ENCODE results near the gene PLXNA3. TPM values are rescaled to one million over a fixed set of nuclear protein-coding genes. Genes with fewer than 3 reads are reported as not detected.
A peak's percentile ranks its signal among the peaks of the same experiment; 100 is the strongest.

The PLXNA3 gene
- total RNA-seq, 2 experiments from 2014 or later: 33.7 to 35.2 TPM

GRCh38 chrX:154472685-154473632 is 14.9 kb downstream of the PLXNA3 start:
- Mint-ChIP-seq H3K9me3 (no peaks in the 10 kb centered on the region), H3K4me1 (ENCODE audit: low read depth) (peaks cover 8% of the 10 kb centered on the region), H3K4me3 (no peak overlapping the region), H3K27me3 (no peaks in the 10 kb centered on the region), H3K36me3 (no peaks in the 10 kb centered on the region), H3K27ac (peak overlapping the region; percentile 39)
- DNase-seq: no peak
- intact Hi-C loops (cut with micrococcal nuclease): no loop called here
- POLR2A ChIA-PET: interaction anchor here (0.7 kb wide), 1 partner anchor 20 kb away, joined by 3 read pairs; no protein-coding TSS in a partner anchor
- CTCF ChIA-PET: no interaction called here

DNA sequence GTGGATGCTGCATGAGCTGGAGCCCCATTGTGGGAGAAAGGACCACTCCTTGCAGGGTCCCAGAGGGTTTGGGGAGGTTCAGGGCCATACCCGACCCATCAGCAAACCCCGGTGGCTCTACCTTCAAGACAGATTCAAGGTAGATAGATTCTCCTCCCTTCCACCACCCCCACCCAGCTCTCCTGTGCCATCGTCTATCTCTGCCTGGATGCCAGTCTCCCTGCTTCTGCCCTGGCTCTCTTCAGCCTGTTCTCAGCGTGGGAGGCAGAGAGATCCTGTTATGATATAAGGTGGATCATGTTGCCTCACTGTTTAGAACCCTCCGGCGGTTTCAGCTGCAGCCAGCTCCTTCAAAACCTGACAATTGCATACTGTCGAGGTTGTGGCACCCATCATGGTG is 15.6 kb downstream of the PLXNA3 start:
- no peaks in the 10 kb centered on the region for H3K36me3 Mint-ChIP-seq
- CTCF ChIA-PET: no interaction called here
- peaks cover 13% of the 10 kb centered on the region for H3K4me1 Mint-ChIP-seq (ENCODE audit: low read depth)
- intact Hi-C loops (cut with micrococcal nuclease): no loop called here
- no peaks in the 10 kb centered on the region for H3K9me3 Mint-ChIP-seq
- H3K4me3 Mint-ChIP-seq: no peak overlapping the region
- peak overlapping the region; percentile 39 for H3K27ac Mint-ChIP-seq
- no peak for DNase-seq
- POLR2A ChIA-PET: no interaction called here
- no peaks in the 10 kb centered on the region for H3K27me3 Mint-ChIP-seq

GRCh38 chrX:154476821-154477220 is 18.7 kb downstream of the PLXNA3 start:
- intact Hi-C loops (cut with micrococcal nuclease): loop anchor here (5.0 kb wide), 1 partner anchor 35 kb away; the partner anchor contains the start of gene FAM50A
- Mint-ChIP-seq H3K27me3 (no peaks in the 10 kb centered on the region), H3K36me3 (no peaks in the 10 kb centered on the region), H3K9me3 (no peaks in the 10 kb centered on the region), H3K4me1 (ENCODE audit: low read depth) (peaks cover 15% of the 10 kb centered on the region), H3K4me3 (no peak overlapping the region), H3K27ac (peak overlapping the region; percentile 8)
- ChIA-PET POLR2A (no interaction called here), CTCF (no interaction called here)
- no peak for DNase-seq

DNA sequence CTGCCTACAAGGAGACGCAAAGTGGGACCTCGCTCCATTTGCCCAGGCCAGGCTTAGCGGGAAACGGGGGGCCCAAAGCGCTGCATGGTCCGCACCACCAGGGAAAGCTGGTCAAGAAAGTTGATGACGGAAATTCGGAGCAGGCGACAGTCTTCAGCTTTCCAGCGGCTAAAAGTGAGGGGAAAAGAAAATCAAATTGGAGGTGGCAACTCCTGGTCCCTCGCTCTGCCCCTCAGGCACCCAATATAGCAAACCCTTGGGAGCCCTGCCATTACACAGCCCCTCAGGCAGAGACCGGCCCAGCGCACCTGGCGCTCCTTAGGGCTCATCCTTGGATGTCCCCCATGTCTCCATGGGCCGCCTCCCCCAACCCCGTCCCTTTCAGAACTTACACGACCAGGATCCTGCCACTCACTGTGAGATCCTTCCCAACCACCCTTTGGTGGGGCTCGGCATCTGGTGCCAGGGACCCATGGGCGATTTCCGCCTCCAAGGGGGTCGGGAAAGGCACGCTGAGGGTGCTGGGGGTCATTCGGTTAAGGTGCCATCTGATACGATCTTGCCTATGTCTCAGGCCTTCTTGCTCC is 19.9 kb downstream of the PLXNA3 start:
- intact Hi-C loops (cut with micrococcal nuclease): loop anchor here (5.0 kb wide), 1 partner anchor 36 kb away; the partner anchor contains the start of gene FAM50A
- Mint-ChIP-seq H3K27me3 (no peaks in the 10 kb centered on the region), H3K4me3 (peak overlapping the region; percentile 81), H3K36me3 (no peaks in the 10 kb centered on the region), H3K27ac (peak overlapping the region; percentile 77), H3K4me1 (ENCODE audit: low read depth) (peaks cover 15% of the 10 kb centered on the region), H3K9me3 (no peaks in the 10 kb centered on the region)
- ChIA-PET POLR2A (interaction anchor here (0.6 to 1.3 kb wide), 4 partner anchors 9 to 78 kb away, joined by 3 to 4 read pairs (median 3); partner anchors contain the start of gene UBL4A), CTCF (interaction anchor here (1.1 kb wide), 1 partner anchor 79 kb away, joined by 3 read pairs; no protein-coding TSS in a partner anchor)
- DNase-seq: no peak

- ChIA-PET CTCF (no interaction called here), POLR2A (interaction anchor here (0.6 to 1.3 kb wide), 4 partner anchors 8 to 79 kb away, joined by 3 to 4 read pairs (median 3); partner anchors contain the start of gene UBL4A)
- Mint-ChIP-seq H3K36me3 (no peaks in the 10 kb centered on the region), H3K27me3 (no peaks in the 10 kb centered on the region), H3K4me3 (peak within 1 kb of the TSS; percentile 81), H3K9me3 (no peaks in the 10 kb centered on the region), H3K27ac (peak within 1 kb of the TSS; percentile 95), H3K4me1 (ENCODE audit: low read depth) (peaks cover 19% of the 10 kb centered on the region)
- intact Hi-C loops (cut with micrococcal nuclease): loop anchor here (5.0 kb wide), 1 partner anchor 37 kb away; the partner anchor contains the start of gene FAM50A
- DNase-seq: peak; percentile 96
These were observed 20.9 kb downstream of the PLXNA3 start, which contains the start of gene LAGE3 for GRCh38 chrX:154478728-154479622. Gene LAGE3 (minus strand): TSS chrX:154479281. CDS start chrX:154478915, 366 bp downstream.

DNA sequence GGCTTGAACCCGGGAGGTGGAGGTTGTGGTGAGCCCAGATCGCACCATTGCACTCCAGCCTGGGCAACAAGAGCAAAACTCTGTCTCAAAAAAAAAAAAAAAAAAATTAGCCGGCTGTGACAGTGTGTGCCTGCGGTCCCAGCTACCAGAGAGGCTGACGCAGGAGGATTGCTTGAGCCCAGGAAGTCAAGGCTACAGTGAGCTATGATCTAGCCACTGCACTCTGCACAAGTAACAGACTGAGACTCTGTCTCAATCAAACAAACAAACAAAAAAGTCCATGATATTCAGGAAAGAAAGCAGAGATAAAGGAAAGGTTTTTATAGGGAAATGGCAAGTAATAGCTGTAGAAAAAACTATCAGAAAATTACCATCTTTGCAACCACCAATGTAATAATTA is 23.1 kb downstream of the PLXNA3 start:
- Mint-ChIP-seq H3K4me3 (no peak overlapping the region), H3K36me3 (peaks cover 3% of the 10 kb centered on the region), H3K27ac (no peak overlapping the region), H3K9me3 (no peaks in the 10 kb centered on the region), H3K4me1 (ENCODE audit: low read depth) (peaks cover 25% of the 10 kb centered on the region), H3K27me3 (no peaks in the 10 kb centered on the region)
- POLR2A ChIA-PET: interaction anchor here (0.9 kb wide), 1 partner anchor 84 kb away, joined by 4 read pairs; no protein-coding TSS in a partner anchor
- no peak for DNase-seq
- CTCF ChIA-PET: interaction anchor here (1.2 kb wide), 1 partner anchor 9 kb away, joined by 3 read pairs; the partner anchor contains the start of gene SLC10A3
- intact Hi-C loops (cut with micrococcal nuclease): no loop called here

GRCh38 chrX:154481911-154482601 is 24.0 kb downstream of the PLXNA3 start:
- no peak for DNase-seq
- Mint-ChIP-seq H3K4me1 (ENCODE audit: low read depth) (peaks cover 25% of the 10 kb centered on the region), H3K36me3 (peaks cover 5% of the 10 kb centered on the region), H3K27ac (no peak overlapping the region), H3K4me3 (no peak overlapping the region), H3K9me3 (no peaks in the 10 kb centered on the region), H3K27me3 (no peaks in the 10 kb centered on the region)
- intact Hi-C loops (cut with micrococcal nuclease): no loop called here
- CTCF ChIA-PET: no interaction called here
- POLR2A ChIA-PET: interaction anchor here (0.9 kb wide), 1 partner anchor 85 kb away, joined by 4 read pairs; no protein-coding TSS in a partner anchor

GRCh38 chrX:154482786-154483185 is 24.7 kb downstream of the PLXNA3 start:
- Mint-ChIP-seq H3K27me3 (no peaks in the 10 kb centered on the region), H3K9me3 (no peaks in the 10 kb centered on the region), H3K27ac (no peak overlapping the region), H3K4me1 (ENCODE audit: low read depth) (peaks cover 22% of the 10 kb centered on the region), H3K36me3 (peaks cover 7% of the 10 kb centered on the region), H3K4me3 (no peak overlapping the region)
- DNase-seq: no peak
- intact Hi-C loops (cut with micrococcal nuclease): no loop called here
- CTCF ChIA-PET: no interaction called here
- POLR2A ChIA-PET: no interaction called here

- H3K36me3 Mint-ChIP-seq: peaks cover 11% of the 10 kb centered on the region
- no peak for DNase-seq
- peaks cover 21% of the 10 kb centered on the region for H3K4me1 Mint-ChIP-seq (ENCODE audit: low read depth)
- ChIA-PET CTCF (no interaction called here), POLR2A (no interaction called here)
- no peaks in the 10 kb centered on the region for H3K9me3 Mint-ChIP-seq
- no peak overlapping the region for H3K27ac Mint-ChIP-seq
- no peak overlapping the region for H3K4me3 Mint-ChIP-seq
- intact Hi-C loops (cut with micrococcal nuclease): no loop called here
- H3K27me3 Mint-ChIP-seq: no peaks in the 10 kb centered on the region
These were observed 25.2 kb downstream of the PLXNA3 start for GRCh38 chrX:154483325-154483724.

DNA sequence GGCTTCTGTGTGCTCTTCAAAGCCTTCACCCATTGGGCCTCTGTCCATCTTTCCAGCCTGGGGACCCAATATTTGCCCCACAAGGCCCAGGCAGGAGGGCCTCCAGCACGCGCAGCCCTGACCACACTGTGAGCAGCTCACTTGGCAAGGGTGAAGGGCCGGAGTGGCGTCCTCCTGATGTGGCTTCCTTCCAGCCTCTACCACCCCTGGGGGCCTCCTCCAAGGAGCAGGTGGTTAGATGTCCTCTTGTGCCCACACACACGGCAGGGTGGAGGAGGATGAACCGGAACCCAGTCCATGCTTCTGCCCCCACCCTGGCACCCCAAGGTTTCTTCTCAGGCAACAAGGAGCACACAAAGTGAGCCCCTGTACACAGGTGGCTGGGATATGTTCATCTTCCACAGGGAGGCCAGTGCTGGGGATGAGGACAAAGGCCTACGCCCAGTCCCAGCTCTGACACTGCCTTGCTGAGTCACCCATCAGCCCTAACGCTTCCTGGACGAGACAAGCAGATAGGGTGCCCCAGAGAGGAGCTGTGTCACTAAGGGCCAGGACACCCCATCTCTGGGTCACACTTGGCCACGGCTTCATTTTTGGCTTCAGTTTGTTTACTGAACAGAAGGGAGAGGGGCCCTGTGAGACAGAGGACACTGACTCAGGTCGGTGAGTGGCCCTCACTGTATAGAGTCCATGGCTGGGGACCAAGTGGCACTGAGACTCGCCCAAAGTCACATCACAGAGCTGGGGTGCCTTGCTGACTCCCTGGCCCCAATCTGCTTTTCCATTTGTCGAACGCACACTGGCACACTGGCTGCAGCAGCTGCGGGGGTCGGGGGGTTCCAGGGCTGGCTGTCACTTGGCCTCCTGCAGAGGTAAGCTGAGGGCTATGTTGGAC is 26.4 kb downstream of the PLXNA3 start:
- intact Hi-C loops (cut with micrococcal nuclease): no loop called here
- peak overlapping the region; percentile 13 for H3K27ac Mint-ChIP-seq

More for the DNA sequence above, 26.4 kb downstream of the PLXNA3 start:
- H3K36me3 Mint-ChIP-seq: peaks cover 12% of the 10 kb centered on the region
- peak overlapping the region; percentile 68 for H3K4me3 Mint-ChIP-seq
- ChIA-PET CTCF (no interaction called here), POLR2A (interaction anchor here (0.7 to 2.0 kb wide), 2 partner anchors 39 to 267 kb away, joined by 3 to 5 read pairs; no protein-coding TSS in a partner anchor)
- H3K9me3 Mint-ChIP-seq: no peaks in the 10 kb centered on the region
- peak; percentile 25 for DNase-seq
- H3K27me3 Mint-ChIP-seq: no peaks in the 10 kb centered on the region
- H3K4me1 Mint-ChIP-seq (ENCODE audit: low read depth): peaks cover 27% of the 10 kb centered on the region

Measured in activated CD4-positive, alpha-beta memory T cell treated with anti-CD3 and anti-CD28 coated beads for 36 hours (primary cell).